ENCODE measurements around the gene TWIST2. TPM values are rescaled to one million over a fixed set of nuclear protein-coding genes. Genes with fewer than 3 reads are reported as not detected.

TWIST2 gene
- total RNA-seq, 1 donor from 2014 or later: 2.7 TPM

DNA sequence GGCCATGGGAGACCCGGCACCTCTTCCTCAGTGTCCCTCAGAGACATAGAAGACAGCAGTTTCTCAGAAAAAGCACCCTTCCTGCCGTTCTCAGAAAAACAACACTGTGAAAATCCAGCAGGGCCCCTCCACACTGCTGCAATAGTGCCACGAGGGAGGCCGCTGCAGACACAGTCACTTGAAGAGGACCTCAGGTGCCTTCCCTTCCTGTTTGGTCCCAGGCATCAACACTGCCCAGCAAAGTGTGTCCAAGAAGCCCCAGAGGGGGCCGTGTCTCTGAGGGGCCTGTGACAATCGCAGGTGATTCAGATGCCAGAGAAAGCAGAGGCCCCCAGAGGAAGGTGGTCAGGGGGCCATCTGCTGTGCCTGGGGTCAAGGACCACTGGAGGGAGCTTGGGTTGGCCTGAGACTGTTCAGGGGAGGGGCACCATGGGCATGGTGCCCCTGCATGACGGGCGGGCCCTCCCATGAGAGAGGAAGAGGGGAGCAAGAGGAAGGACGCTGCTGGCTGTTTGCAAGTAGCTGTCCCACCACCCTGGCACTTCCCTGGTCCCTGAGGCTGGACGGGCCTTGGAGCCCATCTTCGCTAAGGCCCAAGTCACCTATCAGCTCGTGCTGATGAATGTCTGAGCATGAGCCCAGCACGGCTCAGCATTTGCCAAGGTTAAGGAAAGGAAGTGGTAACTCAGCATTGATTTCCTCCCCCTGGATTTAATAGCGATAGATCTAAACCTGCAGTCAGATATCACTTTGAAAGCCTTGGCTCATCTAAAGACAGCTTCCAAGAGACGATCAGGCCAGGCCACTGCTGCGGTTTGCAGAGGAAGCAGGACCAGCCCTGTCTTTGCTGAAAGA, 9.1 kb downstream of the TWIST2 start:
- peaks cover 91% of the 10 kb centered on the region for H3K27me3 ChIP-seq (ENCODE audit: low read depth)
- intact Hi-C loops (cut with micrococcal nuclease): no loop called here
- DNase-seq: no peak
- no peak for TF ChIP-seq CTCF (IDR thresholded peaks at IDR 0.05; ENCODE audit: borderline replicate concordance)
- no peaks in the 10 kb centered on the region for H3K36me3 ChIP-seq
- H3K9me3 ChIP-seq (replicated peaks): no peaks in the 10 kb centered on the region
- no peak overlapping the region for H3K4me3 ChIP-seq
- H3K4me1 ChIP-seq: no peaks in the 10 kb centered on the region
- no peak overlapping the region for H3K27ac ChIP-seq (replicated peaks)

DNA sequence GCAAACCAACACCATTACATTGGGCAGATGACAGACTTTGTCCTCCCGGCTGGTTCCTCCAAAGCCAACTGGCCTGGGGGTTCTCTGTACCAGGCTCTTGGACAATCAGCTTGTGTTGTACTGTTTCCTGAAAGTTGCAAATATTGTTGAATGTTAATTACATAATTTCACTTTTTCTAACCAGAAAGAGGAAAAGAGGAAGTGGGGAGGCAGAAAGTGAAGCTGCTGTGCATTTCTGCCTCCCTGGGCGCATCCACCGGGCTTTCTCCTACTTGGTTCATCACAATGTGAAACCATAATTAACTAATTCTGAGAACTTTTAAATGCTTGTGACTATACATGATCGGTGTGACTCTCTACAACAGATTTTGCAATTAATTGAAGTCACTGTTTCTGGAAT, 10.1 kb downstream of the TWIST2 start:
- DNase-seq: no peak
- Histone ChIP-seq H3K36me3 (no peaks in the 10 kb centered on the region), H3K4me1 (no peaks in the 10 kb centered on the region), H3K9me3 (replicated peaks) (no peaks in the 10 kb centered on the region), H3K27ac (replicated peaks) (no peak overlapping the region), H3K27me3 (ENCODE audit: low read depth) (peaks cover 82% of the 10 kb centered on the region), H3K4me3 (no peak overlapping the region)
- TF ChIP-seq CTCF (IDR thresholded peaks at IDR 0.05; ENCODE audit: borderline replicate concordance): no peak
- intact Hi-C loops (cut with micrococcal nuclease): no loop called here

GRCh38 chr2:238859636-238860347, 11.9 kb downstream of the TWIST2 start:
- H3K27me3 ChIP-seq (ENCODE audit: low read depth): peaks cover 65% of the 10 kb centered on the region
- H3K4me3 ChIP-seq: no peak overlapping the region
- H3K27ac ChIP-seq (replicated peaks): no peak overlapping the region
- no peak for DNase-seq
- no peak for TF ChIP-seq CTCF (IDR thresholded peaks at IDR 0.05; ENCODE audit: borderline replicate concordance)
- no peaks in the 10 kb centered on the region for H3K9me3 ChIP-seq (replicated peaks)
- H3K4me1 ChIP-seq: peaks cover 9% of the 10 kb centered on the region
- intact Hi-C loops (cut with micrococcal nuclease): no loop called here
- no peaks in the 10 kb centered on the region for H3K36me3 ChIP-seq

DNA sequence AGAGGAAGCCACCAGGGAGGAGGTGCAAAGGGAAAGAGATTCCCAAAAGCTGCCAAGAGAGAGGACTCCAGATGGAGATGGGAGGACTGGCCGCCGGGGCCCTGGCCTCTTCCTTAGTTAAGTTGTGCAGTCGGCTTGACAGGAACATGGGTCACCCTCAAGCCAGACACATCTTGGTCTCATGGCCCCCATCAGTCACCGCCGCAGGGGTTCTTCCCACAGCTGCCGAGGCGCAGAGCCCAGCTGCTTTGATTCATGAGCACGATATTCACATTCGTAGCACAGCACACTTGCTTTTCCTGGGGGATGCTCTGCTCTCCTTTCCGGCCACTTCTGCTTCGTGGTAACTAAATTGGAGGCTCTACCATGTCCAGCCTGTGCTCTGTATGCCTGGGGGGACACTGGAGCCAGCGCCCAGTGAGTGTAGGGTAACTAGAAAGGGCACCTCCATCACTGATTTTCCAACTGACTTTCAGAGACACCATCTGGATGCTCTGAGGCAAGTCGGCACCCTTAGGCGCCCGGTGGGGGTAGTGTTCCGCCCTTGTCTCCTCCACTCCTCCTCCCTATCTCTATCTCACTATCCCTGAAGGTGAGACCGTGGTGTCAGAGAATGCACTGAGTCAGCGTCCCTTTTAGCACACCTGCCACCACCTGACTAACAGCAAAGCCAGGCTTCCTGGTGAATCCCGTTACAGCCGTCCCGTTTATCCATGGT, 13.3 kb downstream of the TWIST2 start:
- Histone ChIP-seq H3K36me3 (no peaks in the 10 kb centered on the region), H3K4me1 (peaks cover 11% of the 10 kb centered on the region), H3K9me3 (replicated peaks) (no peaks in the 10 kb centered on the region), H3K27me3 (ENCODE audit: low read depth) (peaks cover 51% of the 10 kb centered on the region), H3K4me3 (no peak overlapping the region), H3K27ac (replicated peaks) (no peak overlapping the region)
- no peak for TF ChIP-seq CTCF (IDR thresholded peaks at IDR 0.05; ENCODE audit: borderline replicate concordance)
- no peak for DNase-seq
- intact Hi-C loops (cut with micrococcal nuclease): no loop called here

GRCh38 chr2:238861766-238862315, 14.0 kb downstream of the TWIST2 start:
- no peak for DNase-seq
- no peak for TF ChIP-seq CTCF (IDR thresholded peaks at IDR 0.05; ENCODE audit: borderline replicate concordance)
- no peaks in the 10 kb centered on the region for H3K36me3 ChIP-seq
- peaks cover 11% of the 10 kb centered on the region for H3K4me1 ChIP-seq
- no peaks in the 10 kb centered on the region for H3K9me3 ChIP-seq (replicated peaks)
- intact Hi-C loops (cut with micrococcal nuclease): no loop called here
- H3K4me3 ChIP-seq: no peak overlapping the region
- H3K27me3 ChIP-seq (ENCODE audit: low read depth): peaks cover 45% of the 10 kb centered on the region
- H3K27ac ChIP-seq (replicated peaks): no peak overlapping the region
